Spleen (tissue), 7 donors: ENCODE data around the gene EMC9.

Experiments used
- CTCF ChIP-seq, 11 experiments: fragments of 200-600 bp in 7 of 11; fragments of 450-650 bp in 4 of 11; sonication (generic) in 4 of 11; IDR thresholded peaks in 8 of 11; conservative IDR thresholded peaks in 3 of 11; 1 replicate in 7 of 11; 2 replicates in 4 of 11; pipeline versions ENCODE4 v1.4.0 to v1.8.0; 2016 to 2021; ENCODE audit warnings: antibody characterized with exemption in 11 of 11, inconsistent platforms in 4 of 11, mild to moderate bottlenecking in 1 of 11
- POLR2A ChIP-seq, 3 donors: fragments of 450-650 bp; IDR thresholded peaks; one replicate each; pipeline ENCODE4 v1.5.1; 2017; ENCODE audit warnings: antibody characterized with exemption in 3 of 3, mild to moderate bottlenecking in 1 of 3
- donor health status: DM: no; HTN: no; CAD: no; lungs with moderate emphysema.
- donor health status: DM: no; HTN: no; CAD: no.
- donor health status: DM: no; HTN: no; CAD: no.

GRCh38 chr14:24098229-24098926 is 43.0 kb downstream of the EMC9 start:
- TF ChIP-seq CTCF (IDR thresholded peaks at IDR 0.05 in 8 of 11, conservative IDR thresholded peaks at IDR 0.05 in 3 of 11) (no peak), POLR2A (IDR thresholded peaks at IDR 0.05) (no peak)
